SU-DHL-6 (cell line): ENCODE measurements around the gene BSG.

Source experiments
- CTCF ChIP-seq: fragments of 200-600 bp; sonication (generic); IDR thresholded peaks from one replicate; pipeline ENCODE4 v1.5.1; 2017; ENCODE audit warnings: antibody characterized with exemption, mild to moderate bottlenecking, low read length, moderate library complexity; ENCODE audit not compliant: insufficient read depth, poor library complexity, severe bottlenecking
- EZH2phosphoT487 ChIP-seq: fragments of 200-600 bp; sonication (generic), shearing (Covaris generic); conservative IDR thresholded peaks from 2 replicates; pipeline ENCODE4 v1.6.1; 2018; ENCODE audit warnings: mild to moderate bottlenecking, antibody characterized with exemption, low read length, moderate library complexity, mixed read lengths

- TF ChIP-seq CTCF, result no peak
- TF ChIP-seq EZH2phosphoT487, result no peak
Measured at GRCh38 chr19:591099-591958, 18.9 kb downstream of the BSG start.
